ENCODE data around the gene PPP2R2B.

PPP2R2B gene

DNA sequence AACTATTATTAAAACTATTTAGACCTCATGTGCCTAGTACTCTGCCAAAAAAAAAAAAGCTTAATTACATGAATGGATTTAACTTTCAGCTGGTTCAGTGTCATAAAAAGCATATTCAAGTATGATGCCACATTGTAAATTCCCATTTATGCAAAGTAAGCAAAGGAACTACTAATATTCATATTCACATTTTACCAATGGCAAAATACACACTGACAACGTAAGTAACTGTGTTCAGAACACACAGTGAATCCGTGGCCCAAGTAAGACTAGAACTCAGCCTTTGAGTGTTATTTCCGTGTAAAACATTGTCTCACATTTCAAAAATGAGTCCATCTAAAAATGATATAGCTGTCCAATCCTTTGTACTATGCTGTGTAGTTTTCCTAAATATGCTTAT, 56.8 kb downstream of the PPP2R2B start:
- DNase-seq, result no peak

DNA sequence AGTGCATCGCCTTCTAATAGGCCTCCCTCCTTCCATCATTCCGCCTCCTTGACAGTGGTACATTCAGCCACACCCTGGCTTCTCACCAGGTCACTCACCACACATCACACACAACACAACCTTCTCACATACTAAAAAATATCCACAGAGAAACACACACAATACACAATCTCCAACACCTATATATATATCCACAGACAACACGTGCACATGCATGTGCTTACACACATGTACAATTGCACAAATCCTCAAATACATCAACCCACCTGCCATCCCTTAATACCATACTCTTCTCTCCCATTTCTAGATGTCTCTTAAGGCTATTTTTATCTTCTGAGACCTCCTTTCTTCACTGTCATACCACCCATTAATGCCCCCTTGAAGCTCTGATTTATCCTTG, 57.6 kb downstream of the PPP2R2B start:
- DNase-seq, result no peak

DNA sequence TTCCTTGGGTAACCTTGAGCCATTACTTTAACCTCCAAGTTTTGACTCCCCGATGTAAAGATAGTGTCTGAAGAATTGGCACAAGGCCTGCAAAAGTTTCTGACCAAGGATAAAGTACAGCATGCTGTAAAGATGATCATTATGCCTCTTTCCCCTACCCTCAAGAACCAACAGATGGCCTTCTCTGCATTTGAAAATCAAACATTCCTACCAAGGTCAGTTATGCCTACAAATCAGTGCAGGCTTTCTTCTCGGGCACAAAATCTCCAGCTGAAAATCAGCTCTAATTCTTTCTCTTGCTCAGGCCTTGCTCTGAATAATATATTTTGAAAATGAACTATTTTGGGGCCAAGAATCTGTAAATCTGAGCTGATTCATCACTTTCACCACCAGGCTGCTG, 59.7 kb downstream of the PPP2R2B start:
- peak; percentile 28 for DNase-seq

DNA sequence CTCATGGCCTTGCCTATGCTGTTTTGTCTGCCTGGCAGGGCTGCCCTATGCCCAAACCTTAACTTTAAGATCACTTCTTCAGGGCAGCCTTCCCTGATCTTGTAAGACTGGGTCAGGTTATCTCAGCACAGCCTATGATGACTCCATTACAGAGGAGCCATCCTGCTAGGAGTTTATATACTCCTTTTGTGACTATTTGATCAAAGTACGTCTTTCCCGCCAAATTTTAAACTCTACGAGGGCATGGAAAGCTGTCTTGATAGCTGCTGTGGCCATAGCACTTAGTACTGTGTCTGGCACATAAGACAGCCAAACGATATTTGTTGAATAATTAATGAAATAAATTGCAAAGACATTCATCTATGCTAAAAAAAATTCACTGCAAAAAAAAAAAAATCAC, 60.6 kb downstream of the PPP2R2B start:
- no peak for DNase-seq

DNA sequence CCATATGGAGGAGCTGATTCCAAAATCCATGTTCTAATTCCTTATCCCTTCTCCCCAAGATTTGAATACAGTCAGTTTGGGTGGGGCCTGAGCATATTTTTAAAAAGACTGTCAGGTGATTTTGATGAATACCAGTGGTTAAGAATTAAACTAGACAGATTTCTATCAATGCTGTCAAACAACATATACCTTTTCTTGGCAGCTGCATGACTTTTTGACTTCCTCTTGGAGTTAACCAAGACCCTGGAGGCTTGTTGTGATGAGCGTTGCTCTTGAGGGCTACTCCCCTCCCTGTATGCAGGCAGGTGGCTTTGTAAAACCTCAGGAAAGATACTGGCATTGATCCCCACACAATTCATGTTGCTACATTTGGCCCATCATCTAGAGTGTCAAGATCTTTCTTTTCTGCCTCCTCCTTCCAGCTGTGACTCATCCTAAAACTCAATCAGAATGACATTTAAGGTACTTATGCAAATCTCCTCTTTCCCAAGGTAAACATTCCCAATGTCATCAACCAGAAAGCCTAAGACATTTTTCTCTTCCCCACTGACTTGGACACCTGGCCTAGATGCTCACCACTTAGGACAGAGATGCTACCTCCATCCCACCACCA, 61.7 kb downstream of the PPP2R2B start:
- no peak for DNase-seq

DNA sequence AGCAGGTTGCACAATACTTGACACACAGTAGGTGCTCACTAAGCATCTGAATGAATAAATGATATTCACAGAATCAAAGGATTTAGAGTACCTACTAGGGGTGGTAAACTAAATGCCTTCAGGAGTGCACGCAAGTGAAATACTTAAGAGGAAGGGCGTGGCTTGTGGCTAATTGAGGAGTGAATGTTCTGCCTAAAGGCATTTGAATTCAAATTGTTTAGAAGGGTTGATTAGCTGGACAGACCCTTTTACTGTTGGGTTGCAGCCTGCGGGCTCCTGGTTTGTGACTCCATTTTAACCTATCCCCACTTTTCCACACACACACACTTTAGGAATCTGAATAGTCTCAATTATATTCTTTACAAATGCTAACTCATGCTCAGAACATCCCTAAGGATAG, 63.1 kb downstream of the PPP2R2B start:
- DNase-seq, result no peak

DNA sequence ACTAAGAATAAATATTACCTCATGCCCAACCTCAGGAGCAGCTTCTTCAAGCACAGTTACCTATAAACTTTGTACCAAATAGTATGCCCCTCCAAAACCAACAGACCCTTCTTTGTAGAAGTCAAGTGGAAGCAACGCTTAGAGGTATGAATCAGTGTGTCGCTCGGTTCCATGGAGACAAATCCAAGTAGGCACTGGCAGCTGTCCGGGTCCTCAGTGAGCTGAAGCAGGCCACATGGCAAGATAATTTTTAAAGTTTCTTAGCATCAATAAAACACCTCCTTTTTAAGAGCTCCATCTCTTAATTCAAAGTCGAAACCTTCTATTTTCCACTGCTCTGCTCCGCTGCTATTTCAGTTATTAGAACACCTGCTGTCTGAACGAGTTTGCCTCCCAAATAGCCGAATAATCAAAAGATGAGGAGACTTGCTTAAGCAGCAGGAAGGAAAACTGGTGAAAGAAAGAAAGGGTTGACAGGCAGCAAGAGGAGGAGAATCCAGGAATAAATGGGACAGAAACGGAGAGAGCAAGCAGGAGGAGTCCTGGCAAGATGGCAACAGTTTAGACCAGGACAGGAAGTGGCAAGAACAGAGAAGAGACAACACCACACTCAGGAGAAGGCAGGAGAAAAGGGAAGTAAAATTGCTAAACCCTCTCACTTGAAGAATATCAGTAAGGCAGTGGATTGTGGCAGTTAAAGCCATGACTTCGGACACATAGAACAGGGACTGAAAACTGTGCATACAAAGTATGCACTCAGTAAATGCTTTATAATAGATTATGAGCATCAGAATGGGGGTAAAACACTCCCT, 65.0 kb downstream of the PPP2R2B start:
- DNase-seq, result no peak

DNA sequence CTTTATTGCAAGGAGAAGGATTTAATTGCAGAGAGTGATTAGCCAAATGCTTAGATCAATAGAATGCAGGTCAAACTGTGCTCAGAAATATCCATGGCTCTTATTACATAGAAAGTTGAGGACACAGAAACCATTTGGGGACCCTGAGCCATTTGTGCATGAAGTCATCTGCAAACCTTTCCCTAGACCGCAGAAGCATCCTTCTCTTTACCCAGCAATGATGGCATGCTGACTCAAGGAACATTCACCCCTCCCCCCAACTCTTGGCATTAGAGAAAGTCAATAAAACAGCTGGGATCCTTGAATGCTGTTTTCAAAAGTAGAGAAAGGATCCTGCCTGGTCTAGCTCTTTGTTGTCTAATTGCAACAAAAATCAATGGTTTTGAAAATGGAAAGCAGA, 73.5 kb downstream of the PPP2R2B start:
- no peak for DNase-seq

DNA sequence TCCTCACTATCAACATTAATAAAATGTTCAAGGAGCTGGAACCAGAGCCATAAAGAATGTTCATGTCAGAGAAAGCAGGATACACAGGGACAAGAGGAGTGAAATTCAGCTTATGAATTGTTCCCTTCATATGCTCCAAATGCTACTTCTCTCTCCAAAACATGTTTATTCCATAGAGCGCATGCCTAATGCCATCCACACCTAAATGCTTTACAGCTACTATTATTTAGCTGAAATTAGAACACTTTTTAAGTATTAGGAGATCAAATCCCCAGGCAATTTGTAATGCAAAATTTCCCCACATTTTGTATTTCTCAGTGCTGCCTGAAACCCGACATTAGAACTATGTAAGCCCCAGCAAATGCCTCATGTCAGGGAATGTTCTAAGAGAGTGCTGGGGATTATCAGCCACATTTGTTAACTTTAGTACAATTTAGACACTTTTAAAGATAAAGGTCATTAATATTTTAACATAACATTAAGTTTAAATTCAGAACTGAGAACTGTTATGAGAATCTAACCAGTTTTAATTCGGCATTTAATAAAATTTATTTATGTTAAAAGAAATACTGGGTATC, 75.5 kb downstream of the PPP2R2B start:
- DNase-seq, result no peak

DNA sequence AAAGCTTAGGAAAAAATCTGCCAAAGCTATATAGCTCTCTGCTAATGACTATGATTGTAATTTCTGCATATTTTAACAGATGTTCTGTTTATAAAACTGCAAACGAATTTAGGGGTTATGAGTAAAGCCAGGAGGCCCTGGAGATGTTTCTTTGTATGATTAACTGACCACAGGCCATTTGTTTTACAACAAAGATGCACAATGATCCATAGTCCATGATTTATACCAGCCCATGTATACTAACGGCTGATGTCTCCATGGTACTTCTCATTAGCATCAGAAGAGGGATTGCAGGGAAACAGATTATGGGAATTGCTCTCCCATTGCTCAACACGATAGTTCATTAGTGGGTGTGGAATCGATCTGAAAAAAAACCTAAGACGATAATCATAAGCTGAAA, 78.9 kb downstream of the PPP2R2B start:
- DNase-seq, result no peak

DNA sequence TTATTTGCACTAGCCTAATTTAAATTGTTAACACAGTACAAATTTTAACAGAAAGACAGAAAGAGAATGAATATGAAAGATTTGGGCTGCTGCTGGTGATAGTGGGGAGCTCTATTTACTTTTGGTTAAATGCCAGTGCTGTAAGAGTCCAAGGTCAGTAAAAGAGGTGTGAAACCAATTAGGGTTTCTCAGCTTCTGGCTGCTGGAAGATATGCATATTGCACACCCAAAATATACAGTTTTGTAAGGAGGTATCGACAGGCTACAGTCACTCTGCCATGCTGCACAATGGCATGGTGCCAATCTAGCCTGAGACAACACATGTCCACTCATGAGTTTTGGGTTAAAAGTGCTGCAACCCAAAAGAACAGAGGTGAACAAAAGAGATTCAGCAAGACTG, 79.3 kb downstream of the PPP2R2B start:
- peak; percentile 42 for DNase-seq

DNA sequence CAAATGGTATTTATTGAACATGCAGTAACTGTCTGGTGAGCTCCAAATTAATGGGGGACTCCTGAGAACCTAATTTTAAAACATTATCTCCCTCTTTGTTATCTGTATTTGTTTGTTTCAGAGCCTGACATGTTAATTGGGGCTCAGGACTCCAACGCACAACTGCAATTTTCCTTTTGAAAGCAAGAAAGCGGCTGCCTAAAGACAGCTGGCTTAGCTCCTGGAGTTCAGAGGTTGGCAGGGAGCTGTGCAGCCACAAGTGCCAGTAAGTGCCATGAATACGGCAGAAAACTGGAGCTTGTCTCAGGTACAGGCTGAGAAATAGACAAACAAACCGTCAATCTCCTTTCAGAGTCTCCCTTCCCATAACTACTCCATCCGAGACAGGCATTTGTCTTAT, 80.9 kb downstream of the PPP2R2B start:
- DNase-seq, result peak; percentile 41

DNA sequence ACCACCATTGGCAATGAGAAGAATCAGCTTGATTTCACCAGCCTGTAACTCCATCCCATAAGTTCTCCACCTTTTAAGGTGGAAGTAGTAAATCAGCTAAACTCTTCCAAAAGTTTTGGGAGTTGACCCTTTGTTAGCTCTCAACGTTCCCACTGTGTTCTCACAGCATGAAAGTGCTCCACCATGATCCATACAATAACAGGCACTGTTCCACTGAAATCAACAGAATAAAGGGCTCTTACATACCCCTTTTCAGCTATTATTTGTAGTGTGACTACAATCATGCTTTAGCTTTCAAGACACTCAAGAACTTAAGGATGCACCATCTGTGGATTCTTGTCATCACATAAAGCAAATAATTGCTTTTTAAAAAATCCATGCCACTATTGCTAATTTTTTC, 81.6 kb downstream of the PPP2R2B start:
- DNase-seq, result no peak

DNA sequence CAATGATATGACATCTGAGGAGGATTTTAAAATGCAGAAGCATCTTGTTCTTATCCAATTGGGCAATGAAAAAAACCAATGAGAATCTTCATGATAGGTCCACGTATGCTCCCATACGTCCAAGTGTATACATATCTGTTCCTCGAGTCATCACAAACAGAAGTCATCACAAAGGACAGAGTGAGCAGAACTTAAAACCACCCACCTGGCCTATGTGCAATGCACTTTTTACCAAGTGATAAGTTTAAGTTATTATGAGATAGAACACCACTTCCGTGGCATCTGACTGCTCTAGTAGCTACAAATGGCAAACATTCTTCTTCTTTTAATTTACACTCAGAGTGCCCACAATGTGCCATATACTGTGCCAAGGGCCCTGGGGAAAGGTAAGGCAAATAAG, 82.4 kb downstream of the PPP2R2B start:
- DNase-seq, result no peak

DNA sequence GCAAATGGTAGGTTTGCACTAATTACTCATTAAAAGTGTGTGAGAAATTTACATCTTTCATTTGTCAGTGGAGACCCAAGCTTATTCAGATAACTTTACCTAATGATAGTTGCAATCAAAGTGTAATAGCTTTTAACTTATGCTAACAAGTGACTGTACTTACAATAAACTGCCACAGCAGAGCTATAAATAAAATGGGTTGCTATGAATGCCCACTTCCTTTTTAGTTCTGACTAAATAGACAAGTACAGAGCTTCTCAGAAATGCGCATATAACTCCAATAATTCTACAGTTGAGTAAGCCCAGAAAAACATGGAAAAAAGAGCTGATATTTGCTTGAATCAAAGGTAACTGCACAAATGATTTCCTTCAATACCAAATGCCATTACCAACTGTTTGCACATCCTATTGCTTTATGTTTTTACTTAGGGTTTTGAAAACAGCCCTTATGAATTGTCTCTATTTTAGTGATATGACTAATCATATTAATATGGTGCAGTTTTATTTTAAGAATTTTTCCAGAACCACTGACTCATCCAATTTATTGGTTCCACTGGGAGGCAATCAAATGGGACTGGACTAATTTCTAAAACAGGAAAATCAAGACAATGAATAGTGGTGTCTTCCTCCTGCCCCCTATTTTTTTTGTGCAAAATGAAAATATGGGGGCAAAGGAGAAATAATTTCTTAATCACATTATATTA, 84.1 kb downstream of the PPP2R2B start:
- no peak for DNase-seq

DNA sequence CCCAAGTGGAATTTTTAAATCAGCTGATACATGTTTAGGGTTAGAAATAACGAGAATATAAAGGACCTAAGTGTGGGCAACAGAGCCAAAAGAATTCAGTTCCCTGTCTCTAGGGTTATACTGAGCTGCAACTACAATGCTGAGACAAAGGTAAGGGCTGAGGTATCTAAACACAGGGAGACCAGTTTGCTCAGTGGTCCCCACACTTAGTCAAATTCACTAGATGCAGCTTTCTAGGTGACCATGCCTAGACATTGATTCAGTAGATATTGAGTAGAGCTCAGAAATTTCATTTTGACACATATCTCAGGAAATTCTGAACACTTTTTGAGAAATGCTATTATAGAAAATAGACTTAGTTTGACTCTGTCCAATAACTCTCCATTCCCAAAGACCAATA, 84.8 kb downstream of the PPP2R2B start:
- DNase-seq, result no peak

DNA sequence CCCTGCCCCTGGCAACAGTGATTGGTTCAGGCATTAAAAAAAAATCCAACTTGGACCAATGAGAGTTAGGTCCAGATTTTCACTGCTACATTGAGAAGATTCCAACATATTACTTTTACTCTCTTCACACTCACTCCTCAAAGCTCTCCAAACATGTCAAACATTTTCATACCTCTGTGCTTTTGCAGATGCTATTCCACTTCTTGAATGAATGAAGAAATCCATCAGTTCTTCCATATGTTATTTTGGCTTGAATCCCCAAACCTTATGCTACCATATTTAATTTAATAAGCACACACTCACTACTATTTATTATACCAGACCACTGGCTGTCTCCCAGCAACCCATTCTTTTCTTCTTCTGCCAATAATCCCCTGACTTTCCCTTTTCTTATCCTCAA, 87.1 kb downstream of the PPP2R2B start:
- peak; percentile 51 for DNase-seq

DNA sequence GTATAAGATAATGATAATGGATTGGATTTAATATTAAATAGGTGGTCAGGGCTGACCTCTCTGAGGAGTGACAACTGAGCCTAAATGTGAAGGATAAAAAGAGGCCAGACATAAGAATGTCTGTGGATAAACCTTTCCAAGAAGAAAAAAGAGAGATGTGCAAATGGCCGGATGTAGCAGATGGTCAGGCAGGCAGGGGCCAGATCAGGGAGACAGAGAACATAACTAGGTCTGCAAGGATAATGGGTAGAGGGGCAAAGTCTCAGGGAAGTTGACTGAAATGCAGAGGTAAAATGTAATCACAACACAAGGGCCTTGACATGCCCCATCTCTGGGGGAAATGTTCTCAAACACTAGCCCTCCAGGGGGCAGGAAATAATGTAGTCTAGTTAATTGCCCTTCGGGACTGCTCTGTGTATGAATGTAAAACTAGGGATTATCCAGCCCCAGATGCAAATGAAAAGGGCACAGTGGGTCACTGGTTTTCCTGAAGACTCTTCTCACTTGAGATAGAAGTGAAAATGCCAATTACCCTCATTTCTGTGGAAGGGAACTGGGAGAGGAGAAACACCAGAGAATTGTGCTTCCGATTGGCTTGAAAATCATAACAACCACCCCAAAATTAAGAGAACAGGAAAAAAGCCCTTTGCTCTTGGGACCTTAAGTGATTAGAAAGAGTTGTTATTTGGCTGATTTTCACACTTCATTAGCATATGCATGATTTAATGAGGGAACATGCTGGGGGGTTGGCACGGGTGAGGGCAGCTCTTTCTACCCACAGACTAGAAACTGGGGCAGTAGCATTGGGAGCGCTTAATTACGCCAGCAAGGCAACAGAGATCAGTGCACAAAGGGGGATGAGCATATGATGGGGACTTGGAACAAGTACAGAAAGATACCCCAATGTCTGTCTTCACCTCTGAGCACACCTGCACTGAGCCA, 88.6 kb downstream of the PPP2R2B start:
- no peak for DNase-seq

DNA sequence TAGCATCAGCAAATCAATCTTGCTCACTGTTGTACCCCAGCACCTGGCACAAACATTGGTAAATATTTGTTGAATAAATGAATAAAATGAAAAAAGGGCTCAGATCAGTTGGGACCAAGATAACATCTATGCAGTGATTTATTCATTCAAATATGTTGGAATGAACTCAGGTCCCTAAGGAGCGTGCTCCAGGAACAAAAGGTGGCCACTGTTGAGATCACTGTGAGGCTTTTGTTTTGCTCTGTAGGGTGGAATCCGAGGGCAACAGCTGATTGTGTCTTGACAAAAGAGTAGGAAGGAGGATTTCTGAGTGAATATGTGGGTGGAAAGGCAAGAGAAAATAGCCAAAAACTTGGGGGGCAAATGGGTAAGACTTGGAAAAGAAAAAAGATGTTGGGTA, 89.7 kb downstream of the PPP2R2B start:
- no peak for DNase-seq

DNA sequence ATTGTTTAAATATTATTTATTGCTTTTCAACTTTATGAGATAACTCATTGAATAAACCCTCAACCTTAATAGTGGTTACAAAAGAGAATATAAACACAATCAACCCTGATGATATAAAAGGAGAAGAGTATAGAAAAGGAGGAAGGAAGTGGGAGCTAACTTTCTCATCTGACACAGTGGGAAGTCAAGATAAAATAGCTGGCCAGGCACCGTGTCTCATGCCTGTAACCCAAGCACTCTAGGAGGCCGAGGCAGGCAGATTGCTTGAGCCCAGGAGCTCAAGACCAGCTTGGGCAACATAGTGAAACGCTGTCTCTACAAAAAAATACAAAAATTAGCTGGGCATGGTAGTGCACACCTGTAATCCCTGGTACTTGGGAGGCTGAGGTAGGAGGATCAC, 93.5 kb downstream of the PPP2R2B start:
- no peak for DNase-seq

DNA sequence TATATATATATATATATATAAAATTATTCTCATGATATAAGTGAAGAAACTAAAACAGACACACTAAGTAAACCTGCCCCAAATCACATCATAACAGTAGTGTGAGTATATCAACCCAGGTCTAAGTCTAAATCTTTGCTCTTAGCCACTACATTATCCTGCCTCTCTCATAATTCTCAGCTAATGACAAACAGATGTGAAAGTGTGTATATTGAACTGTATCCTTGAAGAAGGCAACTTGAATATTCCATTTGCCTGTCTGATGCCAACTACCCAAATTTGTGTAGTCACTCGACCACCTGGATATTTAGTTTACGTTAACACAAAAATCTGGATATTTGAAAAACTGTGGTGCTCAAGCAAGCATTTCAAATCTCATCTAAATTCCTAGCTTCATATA, 97.4 kb downstream of the PPP2R2B start:
- DNase-seq, result peak; percentile 23

DNA sequence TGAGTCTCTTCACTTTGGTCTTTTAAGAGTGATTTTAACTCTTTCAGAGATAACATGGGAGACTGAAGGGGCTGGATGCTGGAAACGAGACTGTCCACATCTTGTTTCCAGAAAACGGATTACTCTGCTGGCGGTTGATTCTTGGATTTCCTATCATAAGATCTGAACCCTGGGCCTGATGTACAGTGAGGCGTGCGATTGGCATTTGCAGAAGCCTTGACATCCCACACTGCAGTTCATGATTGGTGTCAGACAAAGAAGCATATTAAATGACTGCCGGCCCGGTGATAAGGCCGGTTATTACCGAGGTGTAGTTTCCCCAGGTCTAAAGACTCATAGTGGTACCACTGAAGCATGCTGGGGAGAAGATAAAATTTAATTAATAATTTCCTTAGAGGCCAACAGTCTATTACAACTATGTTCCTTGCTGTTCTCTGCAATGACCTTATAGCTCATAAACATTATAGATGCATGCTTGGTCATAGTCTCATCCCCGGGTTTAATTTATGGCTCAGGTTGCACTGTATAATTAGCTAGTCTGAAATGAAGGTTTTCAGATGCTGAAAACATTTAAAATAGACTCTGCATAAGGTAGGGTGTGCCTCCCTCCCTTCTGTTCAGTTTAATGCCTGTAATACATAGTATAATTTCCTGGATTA, 99.2 kb downstream of the PPP2R2B start:
- no peak for DNase-seq

Measured in NCI-H446 treated with DMSO at 0.1 percent for 48 hours (cell line).